ENCODE measurements around the gene ALOXE3.

Gene ALOXE3

DNA sequence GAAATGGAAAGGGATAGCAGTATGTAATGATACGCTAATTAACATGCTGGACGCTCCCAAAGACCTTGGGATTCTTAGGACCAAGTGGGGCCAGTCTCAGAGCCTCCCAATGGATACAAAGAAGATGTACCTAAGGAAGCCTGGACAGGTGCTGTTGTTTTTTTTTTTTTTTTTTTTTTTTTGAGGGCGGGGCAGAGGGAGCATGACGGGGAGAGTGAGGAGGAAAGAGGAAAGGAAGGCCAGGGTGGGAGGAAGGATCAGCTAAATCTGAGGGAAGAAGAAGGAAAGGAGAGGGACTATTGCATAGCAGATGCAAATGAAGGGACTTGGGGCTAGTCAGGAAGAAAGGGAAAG, 41.9 kb upstream of the ALOXE3 start:
- H3K27ac ChIP-seq (ENCODE audit: low read depth, low read length, severe bottlenecking) = no peak overlapping the region
- no peak overlapping the region for H3K4me3 ChIP-seq (ENCODE audit: extremely low read depth, insufficient read depth, low read length, poor library complexity, severe bottlenecking)
- peaks cover 29% of the 10 kb centered on the region for H3K36me3 ChIP-seq (ENCODE audit: control insufficient read depth, insufficient read depth, low read length)
- peaks cover 35% of the 10 kb centered on the region for H3K4me1 ChIP-seq (ENCODE audit: control insufficient read depth, insufficient read depth, low read length, poor library complexity, severe bottlenecking)
- no peaks in the 10 kb centered on the region for H3K9me3 ChIP-seq (ENCODE audit: control insufficient read depth, low read length)
- WGBS, 2 experiments (ENCODE audit: insufficient coverage in 2 of 2) = 95% methylated on average over 3 to 4 of the region's 4 CpGs

DNA sequence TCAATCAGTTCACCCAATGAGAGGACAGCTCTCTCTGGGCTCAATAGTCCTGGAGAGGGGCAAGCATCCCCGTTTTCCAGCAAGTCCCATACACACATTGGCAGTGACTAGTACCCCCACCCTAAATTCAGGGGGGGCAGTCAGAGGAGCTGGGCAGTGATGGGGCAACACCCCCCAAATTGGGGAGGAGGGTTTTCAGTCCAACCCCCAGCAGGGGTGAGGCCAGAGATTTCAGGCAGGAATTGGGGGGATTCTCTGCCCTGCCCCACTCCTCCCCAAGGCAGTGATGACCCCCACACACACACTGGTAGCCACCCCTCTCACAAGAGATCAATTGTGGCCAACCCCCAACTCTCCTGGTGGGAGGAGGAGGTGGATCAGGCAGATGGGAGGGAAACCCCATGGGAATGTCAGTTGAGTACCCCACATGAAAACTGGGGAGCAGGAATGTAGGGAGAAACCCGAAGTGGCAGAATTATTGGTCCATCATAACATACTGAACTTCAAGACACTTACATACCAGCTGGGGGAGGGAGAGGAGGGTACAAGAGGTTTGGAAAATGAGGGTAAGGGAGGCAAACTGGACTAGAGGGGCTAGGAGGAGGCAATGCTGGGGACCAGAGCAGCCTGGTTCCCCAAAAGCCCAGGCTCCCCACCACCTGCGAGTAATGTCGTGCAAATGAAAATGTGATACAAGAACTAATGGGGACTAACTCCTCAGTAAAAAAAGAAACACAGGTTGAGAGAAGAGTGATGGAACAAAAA, 41.3 kb upstream of the ALOXE3 start:
- WGBS, 2 experiments (ENCODE audit: insufficient coverage in 2 of 2) = 100% methylated on average over 1 of the region's 4 CpGs; no CpG with 5 or more reads in 1 of the 2 experiments
- no peak overlapping the region for H3K27ac ChIP-seq (ENCODE audit: low read depth, low read length, severe bottlenecking)

DNA sequence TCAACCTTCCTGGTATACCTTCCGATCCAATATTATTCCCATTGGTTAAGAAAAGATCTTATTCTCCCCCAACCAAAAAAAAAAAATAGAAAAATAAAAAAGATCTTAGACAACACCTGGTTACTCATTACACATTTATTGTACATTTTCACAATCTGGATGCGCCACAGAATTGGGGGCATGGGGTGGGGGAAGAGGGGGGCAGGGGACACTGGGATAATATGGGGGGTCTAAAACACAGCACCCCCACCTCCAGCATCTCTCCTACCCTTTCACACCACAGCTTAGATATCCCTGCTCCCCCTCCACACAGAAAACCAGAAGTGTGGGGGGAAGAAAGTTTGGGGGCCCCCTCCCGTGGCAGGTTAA, 40.7 kb upstream of the ALOXE3 start:
- Histone ChIP-seq H3K27ac (ENCODE audit: low read depth, low read length, severe bottlenecking) (no peak overlapping the region), H3K4me3 (ENCODE audit: extremely low read depth, insufficient read depth, low read length, poor library complexity, severe bottlenecking) (no peak overlapping the region), H3K9me3 (ENCODE audit: control insufficient read depth, low read length) (no peaks in the 10 kb centered on the region), H3K36me3 (ENCODE audit: control insufficient read depth, insufficient read depth, low read length) (peaks cover 29% of the 10 kb centered on the region), H3K4me1 (ENCODE audit: control insufficient read depth, insufficient read depth, low read length, poor library complexity, severe bottlenecking) (peaks cover 32% of the 10 kb centered on the region)
- WGBS, 2 experiments (ENCODE audit: insufficient coverage in 2 of 2) = 80% methylated on average over 1 of the region's 3 CpGs; no CpG with 5 or more reads in 1 of the 2 experiments

More for the DNA sequence above, 41.3 kb upstream of the ALOXE3 start:
- Histone ChIP-seq H3K4me1 (ENCODE audit: control insufficient read depth, insufficient read depth, low read length, poor library complexity, severe bottlenecking) (peaks cover 35% of the 10 kb centered on the region), H3K36me3 (ENCODE audit: control insufficient read depth, insufficient read depth, low read length) (peaks cover 29% of the 10 kb centered on the region), H3K9me3 (ENCODE audit: control insufficient read depth, low read length) (no peaks in the 10 kb centered on the region), H3K4me3 (ENCODE audit: extremely low read depth, insufficient read depth, low read length, poor library complexity, severe bottlenecking) (no peak overlapping the region)

DNA sequence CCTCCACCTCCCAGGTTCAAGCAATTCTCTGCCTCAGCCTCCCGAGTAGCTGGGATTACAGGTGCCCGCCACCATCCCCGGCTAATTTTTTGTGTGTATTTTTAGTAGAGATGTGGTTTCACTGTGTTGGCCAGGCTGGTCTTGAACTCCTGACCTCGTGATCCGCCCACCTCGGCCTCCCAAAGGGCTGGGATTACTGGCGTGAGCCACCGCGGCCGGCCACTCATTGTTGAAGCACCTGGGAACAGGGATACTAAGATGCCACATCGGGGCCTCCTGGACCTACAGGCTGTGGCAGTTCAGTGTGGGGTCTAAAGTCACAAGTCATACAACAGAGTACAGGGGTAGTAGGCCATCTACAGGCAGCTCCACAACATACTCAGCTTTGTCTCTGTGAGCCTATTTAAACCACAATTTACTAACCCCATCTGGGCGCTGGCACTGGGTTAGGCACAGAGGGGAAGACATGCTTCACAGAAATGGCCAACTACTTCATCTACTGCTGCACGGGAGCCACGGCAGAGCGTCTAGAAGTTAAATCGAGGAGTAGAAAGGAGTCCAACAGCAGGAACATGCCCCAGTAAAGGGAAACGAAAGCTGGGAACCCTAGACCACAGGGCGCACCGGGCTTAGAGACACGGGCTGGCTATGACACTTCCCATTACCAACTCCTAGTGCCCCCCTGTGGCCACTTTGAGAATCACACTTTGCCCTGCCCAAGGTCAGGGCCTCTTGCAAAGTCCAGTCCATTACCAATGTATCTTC, 40.1 kb upstream of the ALOXE3 start:
- Histone ChIP-seq H3K27ac (ENCODE audit: low read depth, low read length, severe bottlenecking) (peak overlapping the region; percentile 49), H3K4me3 (ENCODE audit: extremely low read depth, insufficient read depth, low read length, poor library complexity, severe bottlenecking) (no peak overlapping the region), H3K4me1 (ENCODE audit: control insufficient read depth, insufficient read depth, low read length, poor library complexity, severe bottlenecking) (peaks cover 32% of the 10 kb centered on the region), H3K9me3 (ENCODE audit: control insufficient read depth, low read length) (no peaks in the 10 kb centered on the region), H3K36me3 (ENCODE audit: control insufficient read depth, insufficient read depth, low read length) (peaks cover 29% of the 10 kb centered on the region)
- WGBS, 2 experiments (ENCODE audit: insufficient coverage in 2 of 2) = 52 to 62% methylated on average over 13 to 17 of the region's 20 CpGs

DNA sequence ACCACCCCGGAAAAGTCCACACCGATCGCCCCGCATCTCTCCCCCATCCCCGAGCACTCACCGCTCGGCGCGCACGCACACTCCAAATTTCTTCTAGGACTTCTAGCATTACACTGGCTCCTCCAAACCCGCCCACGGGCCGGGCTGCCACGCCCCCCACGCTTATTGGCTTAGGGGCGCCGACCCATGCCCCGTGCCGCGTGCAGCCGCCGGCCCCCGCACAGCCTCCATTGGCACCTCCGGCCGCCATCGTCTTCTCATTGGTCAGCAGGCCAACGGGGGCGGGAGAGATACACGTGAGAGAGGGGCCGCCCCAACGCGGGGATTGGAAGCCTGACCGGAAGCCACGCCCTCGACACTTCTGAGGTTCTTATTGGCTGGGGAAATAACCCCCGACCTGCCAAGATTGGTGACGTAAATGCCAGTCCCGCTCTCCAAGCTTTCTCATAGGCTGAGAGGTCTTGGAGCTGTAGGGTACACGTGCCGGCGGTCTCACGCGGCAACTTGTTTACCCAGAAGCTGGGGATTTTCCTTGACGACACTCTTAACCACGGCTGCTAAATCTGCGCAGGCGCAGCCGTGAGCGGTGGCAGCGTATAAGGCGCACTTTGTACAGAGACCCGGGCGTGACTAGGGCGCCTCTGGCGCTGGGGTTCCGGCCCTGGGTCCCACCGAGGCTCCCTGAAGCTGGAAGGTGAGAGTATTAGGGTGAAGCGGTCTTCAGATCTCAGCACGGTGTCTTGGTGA, 38.1 kb upstream of the ALOXE3 start:
- Histone ChIP-seq H3K36me3 (ENCODE audit: control insufficient read depth, insufficient read depth, low read length) (peaks cover 25% of the 10 kb centered on the region), H3K4me3 (ENCODE audit: extremely low read depth, insufficient read depth, low read length, poor library complexity, severe bottlenecking) (peak overlapping the region; percentile 62), H3K27ac (ENCODE audit: low read depth, low read length, severe bottlenecking) (peak overlapping the region; percentile 97), H3K9me3 (ENCODE audit: control insufficient read depth, low read length) (no peaks in the 10 kb centered on the region), H3K4me1 (ENCODE audit: control insufficient read depth, insufficient read depth, low read length, poor library complexity, severe bottlenecking) (peaks cover 36% of the 10 kb centered on the region)
- 0 to 1% methylated on average over 46 to 51 of the region's 59 CpGs for WGBS, 2 experiments (ENCODE audit: insufficient coverage in 2 of 2)

DNA sequence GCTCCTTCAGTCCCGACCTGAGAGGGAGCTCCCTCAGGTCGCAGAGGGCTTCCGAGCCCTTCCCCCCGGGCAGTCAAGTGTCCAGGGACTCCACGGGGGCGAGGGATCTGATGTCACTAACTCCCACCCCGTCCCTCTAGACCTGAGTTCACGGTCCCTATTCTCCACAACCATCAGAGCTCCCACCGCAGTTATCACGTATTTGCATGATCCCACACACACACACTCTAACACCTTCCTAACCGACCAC, 37.6 kb upstream of the ALOXE3 start:
- Histone ChIP-seq H3K27ac (ENCODE audit: low read depth, low read length, severe bottlenecking) (peak overlapping the region; percentile 97), H3K9me3 (ENCODE audit: control insufficient read depth, low read length) (no peaks in the 10 kb centered on the region), H3K36me3 (ENCODE audit: control insufficient read depth, insufficient read depth, low read length) (peaks cover 20% of the 10 kb centered on the region), H3K4me3 (ENCODE audit: extremely low read depth, insufficient read depth, low read length, poor library complexity, severe bottlenecking) (peak overlapping the region; percentile 62), H3K4me1 (ENCODE audit: control insufficient read depth, insufficient read depth, low read length, poor library complexity, severe bottlenecking) (peaks cover 31% of the 10 kb centered on the region)
- WGBS, 2 experiments (ENCODE audit: insufficient coverage in 2 of 2) = 3 to 6% methylated on average over 8 to 11 of the region's 11 CpGs

DNA sequence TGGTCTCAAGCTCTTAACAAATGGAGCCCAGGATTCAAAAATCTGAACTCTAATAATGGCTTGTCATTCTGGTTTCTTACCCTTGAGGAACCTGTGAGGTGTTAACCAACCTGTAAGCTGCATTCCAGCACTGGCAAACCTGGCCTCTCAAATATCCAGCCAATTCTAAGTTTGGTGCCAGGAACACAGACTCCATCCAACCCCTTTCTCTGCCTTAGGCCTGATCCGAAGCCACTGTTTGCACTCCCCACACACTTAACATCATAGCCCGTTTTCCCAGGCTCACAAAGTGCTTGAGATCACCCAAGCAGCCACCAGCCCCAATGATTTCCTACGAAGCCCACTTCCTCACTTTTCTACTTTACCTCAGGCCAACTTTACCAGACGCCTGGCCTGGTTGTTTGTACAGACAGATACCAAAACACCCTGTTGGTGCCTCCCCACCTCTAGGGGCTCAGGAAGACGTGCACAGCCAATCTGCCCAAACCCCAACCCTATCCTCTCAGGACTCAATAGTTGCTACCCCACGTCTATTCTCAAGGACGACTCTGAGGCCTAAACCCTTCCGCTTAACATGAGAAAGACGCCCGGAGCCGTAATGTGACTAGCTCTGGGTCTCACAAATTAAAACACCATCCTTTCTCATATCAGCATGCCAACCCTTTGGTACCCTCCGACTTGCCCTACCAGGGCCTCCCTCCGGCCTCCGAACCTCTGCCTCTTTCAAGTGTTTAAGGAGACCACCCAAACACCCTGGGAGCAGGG, 37.1 kb upstream of the ALOXE3 start:
- WGBS, 2 experiments (ENCODE audit: insufficient coverage in 2 of 2) = 52 to 56% methylated on average over 14 of the region's 14 CpGs
- Histone ChIP-seq H3K36me3 (ENCODE audit: control insufficient read depth, insufficient read depth, low read length) (peaks cover 18% of the 10 kb centered on the region), H3K9me3 (ENCODE audit: control insufficient read depth, low read length) (no peaks in the 10 kb centered on the region), H3K4me1 (ENCODE audit: control insufficient read depth, insufficient read depth, low read length, poor library complexity, severe bottlenecking) (peaks cover 29% of the 10 kb centered on the region), H3K27ac (ENCODE audit: low read depth, low read length, severe bottlenecking) (peak overlapping the region; percentile 97), H3K4me3 (ENCODE audit: extremely low read depth, insufficient read depth, low read length, poor library complexity, severe bottlenecking) (peak overlapping the region; percentile 62)

DNA sequence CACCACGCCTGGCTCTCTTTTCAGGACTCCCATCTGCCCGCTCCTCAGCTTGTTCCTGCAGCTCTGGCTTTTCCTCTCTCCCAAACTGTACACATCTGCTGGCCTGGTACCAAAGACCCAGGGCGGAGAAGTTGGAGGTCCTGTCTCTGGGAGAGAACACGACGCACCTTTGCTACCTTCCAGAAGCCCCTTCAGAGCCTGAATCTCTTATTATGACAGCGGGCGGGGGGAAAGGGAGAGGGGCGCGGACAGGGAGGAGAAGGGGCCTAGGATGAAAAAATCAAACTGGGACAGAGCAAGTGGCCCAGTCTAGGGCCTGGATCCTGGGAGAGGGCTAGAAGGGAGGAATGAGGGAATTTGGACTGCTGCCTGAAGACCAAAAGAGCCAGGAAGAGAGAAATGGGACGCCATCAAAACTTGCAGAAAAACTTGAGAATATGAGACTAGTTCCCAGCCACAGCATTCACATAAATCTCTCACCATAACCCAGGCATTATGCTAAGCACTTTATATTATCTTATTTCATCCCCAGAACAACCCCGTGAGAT, 36.4 kb upstream of the ALOXE3 start:
- Histone ChIP-seq H3K9me3 (ENCODE audit: control insufficient read depth, low read length) (no peaks in the 10 kb centered on the region), H3K4me1 (ENCODE audit: control insufficient read depth, insufficient read depth, low read length, poor library complexity, severe bottlenecking) (peaks cover 31% of the 10 kb centered on the region), H3K36me3 (ENCODE audit: control insufficient read depth, insufficient read depth, low read length) (peaks cover 20% of the 10 kb centered on the region), H3K27ac (ENCODE audit: low read depth, low read length, severe bottlenecking) (peak overlapping the region; percentile 100), H3K4me3 (ENCODE audit: extremely low read depth, insufficient read depth, low read length, poor library complexity, severe bottlenecking) (peak overlapping the region; percentile 28)
- WGBS, 2 experiments (ENCODE audit: insufficient coverage in 2 of 2) = 62 to 63% methylated on average over 5 to 7 of the region's 11 CpGs

DNA sequence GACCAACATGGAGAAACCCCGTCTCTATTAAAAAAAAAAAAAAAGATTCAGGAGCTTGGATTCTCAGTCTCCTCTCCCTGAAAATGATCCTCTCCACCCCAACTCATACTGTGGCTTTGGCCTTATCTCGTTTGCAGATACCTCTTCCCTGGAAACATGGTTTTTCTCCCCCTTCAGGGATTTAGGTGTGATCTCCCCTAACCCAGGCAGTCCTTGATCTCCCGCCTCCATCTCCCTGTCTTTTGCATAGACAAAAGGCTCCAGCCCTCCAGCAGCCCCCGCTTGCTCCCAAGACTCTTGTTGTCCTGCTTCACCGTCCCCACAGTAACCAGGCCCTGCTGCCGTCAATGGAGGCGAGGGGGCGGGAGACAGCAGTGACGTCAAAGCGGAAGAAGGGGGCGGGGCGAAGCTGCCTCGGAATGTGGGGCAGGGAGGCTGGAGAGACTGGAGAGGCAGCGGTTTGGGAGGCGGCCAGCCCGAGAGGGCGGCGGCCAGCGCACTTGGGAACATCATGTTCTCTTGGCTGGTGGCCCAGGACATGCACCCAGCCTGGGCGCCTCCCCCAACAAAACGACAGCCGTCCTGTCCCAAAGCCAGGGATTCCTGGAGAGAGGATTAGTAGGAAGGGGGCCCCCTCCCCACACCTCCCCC, 35.8 kb upstream of the ALOXE3 start:
- H3K4me1 ChIP-seq (ENCODE audit: control insufficient read depth, insufficient read depth, low read length, poor library complexity, severe bottlenecking) = peaks cover 31% of the 10 kb centered on the region
- peak overlapping the region; percentile 28 for H3K4me3 ChIP-seq (ENCODE audit: extremely low read depth, insufficient read depth, low read length, poor library complexity, severe bottlenecking)
- WGBS, 2 experiments (ENCODE audit: insufficient coverage in 2 of 2) = 9 to 12% methylated on average over 12 to 14 of the region's 22 CpGs
- H3K9me3 ChIP-seq (ENCODE audit: control insufficient read depth, low read length) = no peaks in the 10 kb centered on the region
- peak overlapping the region; percentile 100 for H3K27ac ChIP-seq (ENCODE audit: low read depth, low read length, severe bottlenecking)
- peaks cover 20% of the 10 kb centered on the region for H3K36me3 ChIP-seq (ENCODE audit: control insufficient read depth, insufficient read depth, low read length)

DNA sequence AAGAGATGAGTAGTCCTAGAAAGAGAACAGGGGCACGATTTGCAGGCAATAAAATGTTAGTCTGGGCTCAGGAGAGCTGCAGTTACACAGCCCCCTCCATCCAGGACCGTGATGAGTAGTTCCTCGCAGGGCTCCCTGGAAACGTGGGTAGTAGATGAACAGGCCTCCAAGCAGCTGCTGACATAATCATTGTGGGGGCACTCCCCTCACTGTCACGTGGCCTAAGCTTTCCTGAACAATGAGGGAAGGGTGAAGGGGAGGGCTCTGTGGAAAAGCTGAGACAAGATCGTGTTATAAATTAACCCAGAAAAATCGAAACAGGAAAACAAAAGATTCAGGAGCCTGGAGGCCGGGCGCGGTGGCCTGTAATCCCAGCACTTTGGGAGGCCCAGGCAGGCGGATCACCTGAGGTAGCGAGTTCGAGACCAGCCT, 35.2 kb upstream of the ALOXE3 start:
- H3K4me3 ChIP-seq (ENCODE audit: extremely low read depth, insufficient read depth, low read length, poor library complexity, severe bottlenecking) = no peak overlapping the region
- WGBS, 2 experiments (ENCODE audit: insufficient coverage in 2 of 2) = 69 to 73% methylated on average over 13 of the region's 13 CpGs

More for the DNA sequence above, 35.2 kb upstream of the ALOXE3 start:
- Histone ChIP-seq H3K36me3 (ENCODE audit: control insufficient read depth, insufficient read depth, low read length) (peaks cover 22% of the 10 kb centered on the region), H3K9me3 (ENCODE audit: control insufficient read depth, low read length) (no peaks in the 10 kb centered on the region), H3K4me1 (ENCODE audit: control insufficient read depth, insufficient read depth, low read length, poor library complexity, severe bottlenecking) (peaks cover 31% of the 10 kb centered on the region), H3K27ac (ENCODE audit: low read depth, low read length, severe bottlenecking) (peak overlapping the region; percentile 100)
